ENCODE data around the gene P3R3URF. TPM values are rescaled to one million over a fixed set of nuclear protein-coding genes. Genes with fewer than 3 reads are reported as not detected.
A peak's percentile ranks its signal among the peaks of the same experiment; 100 is the strongest.

P3R3URF gene
- total RNA-seq, 1 donor from 2014 or later: not detected

GRCh38 chr1:46206399-46206798 lies 30.1 kb upstream of the P3R3URF start:
- H3K4me3 Mint-ChIP-seq: no peak overlapping the region
- no peaks in the 10 kb centered on the region for H3K9me3 Mint-ChIP-seq
- no peaks in the 10 kb centered on the region for H3K36me3 Mint-ChIP-seq
- DNase-seq (ENCODE audit: low spot score in 2 of 2, unreplicated experiment in 2 of 2): no peak
- no peaks in the 10 kb centered on the region for H3K27me3 Mint-ChIP-seq (ENCODE audit: low read depth)
- H3K27ac Mint-ChIP-seq: no peak overlapping the region
- TF ChIP-seq, protein P1, sequence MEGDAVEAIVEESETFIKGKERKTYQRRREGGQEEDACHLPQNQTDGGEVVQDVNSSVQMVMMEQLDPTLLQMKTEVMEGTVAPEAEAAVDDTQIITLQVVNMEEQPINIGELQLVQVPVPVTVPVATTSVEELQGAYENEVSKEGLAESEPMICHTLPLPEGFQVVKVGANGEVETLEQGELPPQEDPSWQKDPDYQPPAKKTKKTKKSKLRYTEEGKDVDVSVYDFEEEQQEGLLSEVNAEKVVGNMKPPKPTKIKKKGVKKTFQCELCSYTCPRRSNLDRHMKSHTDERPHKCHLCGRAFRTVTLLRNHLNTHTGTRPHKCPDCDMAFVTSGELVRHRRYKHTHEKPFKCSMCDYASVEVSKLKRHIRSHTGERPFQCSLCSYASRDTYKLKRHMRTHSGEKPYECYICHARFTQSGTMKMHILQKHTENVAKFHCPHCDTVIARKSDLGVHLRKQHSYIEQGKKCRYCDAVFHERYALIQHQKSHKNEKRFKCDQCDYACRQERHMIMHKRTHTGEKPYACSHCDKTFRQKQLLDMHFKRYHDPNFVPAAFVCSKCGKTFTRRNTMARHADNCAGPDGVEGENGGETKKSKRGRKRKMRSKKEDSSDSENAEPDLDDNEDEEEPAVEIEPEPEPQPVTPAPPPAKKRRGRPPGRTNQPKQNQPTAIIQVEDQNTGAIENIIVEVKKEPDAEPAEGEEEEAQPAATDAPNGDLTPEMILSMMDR (IDR thresholded peaks at IDR 0.05; ENCODE audit: unreplicated experiment): no peak
- H3K4me1 Mint-ChIP-seq: peaks cover 23% of the 10 kb centered on the region

DNA sequence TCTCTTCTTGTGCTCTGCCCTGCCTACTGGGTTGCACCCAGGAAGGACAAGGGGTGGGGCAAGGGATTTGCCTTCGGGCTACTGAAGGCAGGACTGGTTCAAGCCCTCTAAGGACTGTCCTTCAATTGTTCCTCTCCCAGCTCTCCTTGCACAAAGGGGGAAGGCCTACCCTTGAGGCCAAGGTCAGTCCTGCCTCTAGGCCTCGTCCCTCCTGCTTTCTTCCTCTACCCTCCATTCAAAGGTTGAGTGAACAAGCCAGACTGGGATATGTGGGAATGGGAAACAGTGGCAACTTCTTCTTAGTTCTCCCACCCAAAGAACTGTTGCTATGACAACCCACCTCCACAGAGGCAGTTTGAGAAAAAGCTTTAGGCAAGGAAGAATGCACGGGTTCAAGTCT lies 29.5 kb upstream of the P3R3URF start:
- DNase-seq (ENCODE audit: low spot score in 2 of 2, unreplicated experiment in 2 of 2): no peak
- Mint-ChIP-seq H3K36me3 (no peaks in the 10 kb centered on the region), H3K27me3 (ENCODE audit: low read depth) (no peaks in the 10 kb centered on the region), H3K9me3 (no peaks in the 10 kb centered on the region), H3K27ac (no peak overlapping the region), H3K4me1 (peaks cover 18% of the 10 kb centered on the region), H3K4me3 (no peak overlapping the region)
- TF ChIP-seq, protein P1 (IDR thresholded peaks at IDR 0.05; ENCODE audit: unreplicated experiment): no peak

DNA sequence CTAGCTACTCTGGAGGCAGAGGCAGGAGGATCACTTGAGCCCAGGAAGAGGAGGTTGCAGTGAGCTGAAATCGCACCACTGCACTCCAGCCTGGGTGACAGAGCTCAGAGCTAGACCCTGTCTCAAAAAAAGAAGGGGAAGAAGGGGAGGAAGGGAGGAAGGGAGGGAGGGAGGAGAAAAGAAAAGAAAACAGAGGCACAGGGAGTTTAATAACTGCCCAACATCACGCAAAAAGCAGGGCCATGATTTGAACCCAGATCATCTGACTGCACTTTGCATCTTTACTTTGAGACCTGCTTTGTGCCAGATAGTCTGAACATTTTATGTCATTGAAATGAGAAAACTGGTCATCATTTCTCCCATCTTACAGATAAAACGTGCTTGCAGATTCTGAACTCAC lies 28.9 kb upstream of the P3R3URF start:
- peaks cover 18% of the 10 kb centered on the region for H3K4me1 Mint-ChIP-seq
- H3K27ac Mint-ChIP-seq: no peak overlapping the region
- H3K9me3 Mint-ChIP-seq: no peaks in the 10 kb centered on the region
- H3K27me3 Mint-ChIP-seq (ENCODE audit: low read depth): no peaks in the 10 kb centered on the region
- no peaks in the 10 kb centered on the region for H3K36me3 Mint-ChIP-seq
- TF ChIP-seq, protein P1 (IDR thresholded peaks at IDR 0.05; ENCODE audit: unreplicated experiment): no peak
- H3K4me3 Mint-ChIP-seq: peak overlapping the region; percentile 22
- DNase-seq (ENCODE audit: low spot score in 2 of 2, unreplicated experiment in 2 of 2): no peak

DNA sequence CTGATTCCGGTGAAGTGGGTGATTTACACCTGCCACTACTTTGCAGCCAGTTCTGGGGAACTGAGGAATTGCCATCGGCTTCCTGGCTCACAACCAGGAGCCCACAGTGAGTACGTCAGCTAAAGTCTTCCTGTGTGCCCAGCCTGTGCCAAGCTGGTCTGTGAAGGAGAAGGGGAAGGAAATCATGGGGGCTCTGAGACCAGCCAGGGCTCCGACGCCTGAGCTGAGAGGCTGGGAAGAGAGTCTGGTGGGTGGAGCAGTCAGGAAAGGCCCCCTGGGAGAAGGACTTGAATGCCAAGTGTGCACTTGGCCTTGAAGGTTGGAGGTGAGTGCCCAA lies 28.1 kb upstream of the P3R3URF start:
- Mint-ChIP-seq H3K27me3 (ENCODE audit: low read depth) (no peaks in the 10 kb centered on the region), H3K9me3 (no peaks in the 10 kb centered on the region), H3K36me3 (no peaks in the 10 kb centered on the region), H3K27ac (no peak overlapping the region), H3K4me1 (peaks cover 18% of the 10 kb centered on the region), H3K4me3 (peak overlapping the region; percentile 81)
- TF ChIP-seq, protein P1 (IDR thresholded peaks at IDR 0.05; ENCODE audit: unreplicated experiment): no peak
- no peak for DNase-seq (ENCODE audit: low spot score in 2 of 2, unreplicated experiment in 2 of 2)

DNA sequence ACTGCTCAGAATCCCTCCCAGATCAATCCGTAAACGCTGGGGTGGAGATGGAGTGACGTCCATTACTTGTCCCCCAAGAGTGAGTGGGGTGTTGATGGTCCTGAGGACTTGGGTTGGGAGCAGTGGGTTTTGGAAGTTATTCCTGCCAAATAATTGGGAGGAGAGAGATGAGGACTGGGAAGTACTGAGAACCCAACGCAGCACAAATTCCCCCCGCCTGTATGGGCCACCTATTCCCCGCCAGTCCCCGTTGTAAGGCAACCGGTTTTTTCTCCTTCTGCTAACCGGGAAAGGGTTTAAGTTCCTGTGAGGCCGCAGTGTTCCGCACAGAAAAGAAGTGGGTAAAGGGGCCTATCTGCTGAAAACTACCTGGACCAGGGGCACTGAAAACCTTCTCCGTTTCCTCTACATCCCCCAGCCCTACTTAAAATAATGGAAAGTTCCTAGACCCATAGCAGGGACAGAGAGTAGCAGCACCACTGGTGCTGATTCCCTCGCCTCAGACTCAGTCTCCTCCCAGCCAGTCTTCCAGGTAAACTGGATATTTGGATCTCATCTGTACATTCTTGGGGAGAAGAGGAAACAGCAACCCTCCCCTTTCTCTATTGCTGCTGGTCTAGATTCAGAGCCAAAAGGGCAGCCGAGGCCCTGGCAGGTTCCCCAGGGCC lies 27.6 kb upstream of the P3R3URF start:
- Mint-ChIP-seq H3K4me1 (peaks cover 21% of the 10 kb centered on the region), H3K4me3 (peak overlapping the region; percentile 81), H3K9me3 (no peaks in the 10 kb centered on the region), H3K27ac (peak overlapping the region; percentile 31), H3K27me3 (ENCODE audit: low read depth) (no peaks in the 10 kb centered on the region), H3K36me3 (no peaks in the 10 kb centered on the region)
- TF ChIP-seq, protein P1 (IDR thresholded peaks at IDR 0.05; ENCODE audit: unreplicated experiment): no peak
- no peak for DNase-seq (ENCODE audit: low spot score in 2 of 2, unreplicated experiment in 2 of 2)
